Neural progenitor cell (in vitro differentiated cells): ENCODE data around the gene ANKRD6. TPM values are rescaled to one million over a fixed set of nuclear protein-coding genes. Genes with fewer than 3 reads are reported as not detected.

Source experiments
- DNase-seq: peaks from one replicate; pipeline ENCODE4 v3.0.0-alpha.2; 2016; ENCODE audit warnings: low spot score
- H2AFZ ChIP-seq: fragments of 200-600 bp; sonication (generic); replicated peaks from 2 replicates; pipeline ENCODE4 v1.6.1; 2016; ENCODE audit warnings: antibody characterized with exemption
- H3F3A ChIP-seq: fragments of 200-600 bp; sonication (generic); 2 replicates; pipeline ENCODE4 v1.6.1; 2016; ENCODE audit warnings: antibody characterized with exemption, low read depth
- H3K27ac ChIP-seq: fragments of 200-600 bp; sonication (generic); 2 replicates; pipeline ENCODE4 v1.5.1; 2016; ENCODE audit warnings: mild to moderate bottlenecking
- H3K27me3 ChIP-seq: fragments of 200-600 bp; sonication (generic); 2 replicates; pipeline ENCODE4 v1.6.1; 2016; ENCODE audit warnings: mild to moderate bottlenecking, moderate library complexity
- H3K36me3 ChIP-seq: fragments of 200-600 bp; sonication (generic); 2 replicates; pipeline ENCODE4 v1.5.1; 2016
- H3K4me1 ChIP-seq: fragments of 200-600 bp; sonication (generic); 2 replicates; pipeline ENCODE4 v1.6.1; 2016; ENCODE audit warnings: mixed run types
- H3K4me2 ChIP-seq: fragments of 200-600 bp; sonication (generic); 2 replicates; pipeline ENCODE4 v1.6.1; 2016
- H3K4me3 ChIP-seq: fragments of 200-600 bp; sonication (generic); 2 replicates; pipeline ENCODE4 v1.5.1; 2016
- H3K79me2 ChIP-seq: fragments of 200-600 bp; sonication (generic); 2 replicates; pipeline ENCODE4 v1.6.1; 2016; ENCODE audit warnings: low read depth
- H3K9ac ChIP-seq: fragments of 200-600 bp; sonication (generic); 2 replicates; pipeline ENCODE4 v1.6.1; 2016
- H3K9me3 ChIP-seq: fragments of 200-600 bp; sonication (generic); 2 replicates; pipeline ENCODE4 v1.5.1; 2016; ENCODE audit warnings: low read depth
- H4K20me1 ChIP-seq: fragments of 200-600 bp; sonication (generic); 2 replicates; pipeline ENCODE4 v1.6.1; 2016; ENCODE audit warnings: low read depth
- H3K27ac Mint-ChIP-seq: 3 replicates; pipeline ENCODE4 v1.8.0; 2021; ENCODE audit warnings: mixed read lengths
- H3K27me3 Mint-ChIP-seq: 2 replicates; pipeline ENCODE4 v1.8.0; 2022; ENCODE audit warnings: low read depth, mild to moderate bottlenecking, inconsistent platforms, moderate library complexity, mixed read lengths; ENCODE audit not compliant: insufficient read depth
- H3K36me3 Mint-ChIP-seq: 3 replicates; pipeline ENCODE4 v1.8.0; 2021; ENCODE audit warnings: mixed read lengths
- H3K4me1 Mint-ChIP-seq: 3 replicates; pipeline ENCODE4 v1.8.0; 2021; ENCODE audit warnings: mixed read lengths
- H3K4me3 Mint-ChIP-seq: 3 replicates; pipeline ENCODE4 v1.8.0; 2021; ENCODE audit warnings: mild to moderate bottlenecking, moderate library complexity, mixed read lengths
- H3K9me3 Mint-ChIP-seq: 3 replicates; pipeline ENCODE4 v1.8.0; 2020; ENCODE audit warnings: mixed read lengths
- EZH2 ChIP-seq: fragments of 200-600 bp; sonication (generic); IDR thresholded peaks from 2 replicates; pipeline ENCODE4 v1.6.1; 2017; ENCODE audit warnings: antibody characterized with exemption, mild to moderate bottlenecking, moderate library complexity
- EZH2phosphoT487 ChIP-seq: fragments of 200-600 bp; sonication (generic); IDR thresholded peaks from 2 replicates; pipeline ENCODE4 v1.6.1; 2017; ENCODE audit warnings: antibody characterized with exemption
- total RNA-seq: library from RNA; depleted of rRNA; stranded (reverse); fragments of >200 nt; gene quantifications from 2 replicates; pipeline ENCODE4 v1.2.3, GENCODE V29; 2015; ENCODE audit warnings: low replicate concordance
- TF ChIP-seq, protein P1 (sequence below): fragments of 200-600 bp; sonication (generic); IDR thresholded peaks from 2 replicates; pipeline ENCODE4 v1.5.1; 2017; ENCODE audit warnings: antibody characterized with exemption, mild to moderate bottlenecking

The ANKRD6 gene
- total RNA-seq, 1 donor from 2014 or later: 36.3 TPM

- H2AFZ ChIP-seq: no peak overlapping the region
- H3K36me3 ChIP-seq: no peaks in the 10 kb centered on the region
- H3K9me3 ChIP-seq: no peaks in the 10 kb centered on the region
- H3F3A ChIP-seq: no peaks in the 10 kb centered on the region
- Mint-ChIP-seq H3K27me3 (peaks cover 4% of the 10 kb centered on the region), H3K27ac (no peak overlapping the region), H3K4me1 (no peaks in the 10 kb centered on the region), H3K9me3 (no peaks in the 10 kb centered on the region), H3K4me3 (no peak overlapping the region), H3K36me3 (peaks cover 17% of the 10 kb centered on the region)
- DNase-seq: no peak
- H3K4me1 ChIP-seq: no peaks in the 10 kb centered on the region
- H3K4me3 ChIP-seq: no peak overlapping the region
- H3K27ac ChIP-seq: no peak overlapping the region
- H3K4me2 ChIP-seq: no peak overlapping the region
- H3K27me3 ChIP-seq: no peaks in the 10 kb centered on the region
- no peak overlapping the region for H3K9ac ChIP-seq
- H3K79me2 ChIP-seq: no peaks in the 10 kb centered on the region
- TF ChIP-seq EZH2phosphoT487: no peak
- TF ChIP-seq, protein P1, sequence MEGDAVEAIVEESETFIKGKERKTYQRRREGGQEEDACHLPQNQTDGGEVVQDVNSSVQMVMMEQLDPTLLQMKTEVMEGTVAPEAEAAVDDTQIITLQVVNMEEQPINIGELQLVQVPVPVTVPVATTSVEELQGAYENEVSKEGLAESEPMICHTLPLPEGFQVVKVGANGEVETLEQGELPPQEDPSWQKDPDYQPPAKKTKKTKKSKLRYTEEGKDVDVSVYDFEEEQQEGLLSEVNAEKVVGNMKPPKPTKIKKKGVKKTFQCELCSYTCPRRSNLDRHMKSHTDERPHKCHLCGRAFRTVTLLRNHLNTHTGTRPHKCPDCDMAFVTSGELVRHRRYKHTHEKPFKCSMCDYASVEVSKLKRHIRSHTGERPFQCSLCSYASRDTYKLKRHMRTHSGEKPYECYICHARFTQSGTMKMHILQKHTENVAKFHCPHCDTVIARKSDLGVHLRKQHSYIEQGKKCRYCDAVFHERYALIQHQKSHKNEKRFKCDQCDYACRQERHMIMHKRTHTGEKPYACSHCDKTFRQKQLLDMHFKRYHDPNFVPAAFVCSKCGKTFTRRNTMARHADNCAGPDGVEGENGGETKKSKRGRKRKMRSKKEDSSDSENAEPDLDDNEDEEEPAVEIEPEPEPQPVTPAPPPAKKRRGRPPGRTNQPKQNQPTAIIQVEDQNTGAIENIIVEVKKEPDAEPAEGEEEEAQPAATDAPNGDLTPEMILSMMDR: peak; percentile 21
- H4K20me1 ChIP-seq: no peaks in the 10 kb centered on the region
Observed at GRCh38 chr6:89597988-89598387, 165.0 kb downstream of the ANKRD6 start.

GRCh38 chr6:89599727-89600126, 166.8 kb downstream of the ANKRD6 start:
- Histone ChIP-seq H3K4me1 (no peaks in the 10 kb centered on the region), H3K79me2 (no peaks in the 10 kb centered on the region), H3K9ac (no peak overlapping the region), H3K9me3 (no peaks in the 10 kb centered on the region), H3K27me3 (no peaks in the 10 kb centered on the region), H3F3A (no peaks in the 10 kb centered on the region), H3K4me2 (no peak overlapping the region), H4K20me1 (no peaks in the 10 kb centered on the region), H3K4me3 (no peak overlapping the region), H2AFZ (no peak overlapping the region), H3K27ac (peak overlapping the region; percentile 6), H3K36me3 (no peaks in the 10 kb centered on the region)
- H3K4me1 Mint-ChIP-seq: peaks cover 2% of the 10 kb centered on the region
- DNase-seq: no peak
- no peak overlapping the region for H3K27ac Mint-ChIP-seq
- no peak overlapping the region for H3K4me3 Mint-ChIP-seq
- H3K36me3 Mint-ChIP-seq: peaks cover 13% of the 10 kb centered on the region
- TF ChIP-seq EZH2 (no peak), EZH2phosphoT487 (no peak)
- TF ChIP-seq, protein P1: no peak
- no peaks in the 10 kb centered on the region for H3K9me3 Mint-ChIP-seq
- peaks cover 4% of the 10 kb centered on the region for H3K27me3 Mint-ChIP-seq

- Histone ChIP-seq H3K27me3 (no peaks in the 10 kb centered on the region), H2AFZ (no peak overlapping the region), H3F3A (no peaks in the 10 kb centered on the region), H3K36me3 (no peaks in the 10 kb centered on the region), H3K9me3 (no peaks in the 10 kb centered on the region), H3K4me1 (no peaks in the 10 kb centered on the region), H3K9ac (no peak overlapping the region), H3K4me3 (no peak overlapping the region), H4K20me1 (no peaks in the 10 kb centered on the region), H3K79me2 (no peaks in the 10 kb centered on the region), H3K4me2 (no peak overlapping the region), H3K27ac (no peak overlapping the region)
- Mint-ChIP-seq H3K36me3 (peaks cover 6% of the 10 kb centered on the region), H3K27ac (peak overlapping the region; percentile 54), H3K4me3 (no peak overlapping the region), H3K27me3 (no peaks in the 10 kb centered on the region), H3K9me3 (no peaks in the 10 kb centered on the region), H3K4me1 (peaks cover 4% of the 10 kb centered on the region)
- no peak for DNase-seq
- TF ChIP-seq EZH2phosphoT487 (no peak), EZH2 (no peak)
- TF ChIP-seq, protein P1: no peak
Observed at GRCh38 chr6:89602166-89602565, 169.2 kb downstream of the ANKRD6 start.
